Neural progenitor cell (in vitro differentiated cells): ENCODE data around the gene SLC35F5. TPM values are rescaled to one million over a fixed set of nuclear protein-coding genes. Genes with fewer than 3 reads are reported as not detected.

Experiments used
- DNase-seq: peaks from one replicate; pipeline ENCODE4 v3.0.0-alpha.2; 2016; ENCODE audit warnings: low spot score
- H2AFZ ChIP-seq: fragments of 200-600 bp; sonication (generic); replicated peaks from 2 replicates; pipeline ENCODE4 v1.6.1; 2016; ENCODE audit warnings: antibody characterized with exemption
- H3F3A ChIP-seq: fragments of 200-600 bp; sonication (generic); 2 replicates; pipeline ENCODE4 v1.6.1; 2016; ENCODE audit warnings: antibody characterized with exemption, low read depth
- H3K27ac ChIP-seq: fragments of 200-600 bp; sonication (generic); 2 replicates; pipeline ENCODE4 v1.5.1; 2016; ENCODE audit warnings: mild to moderate bottlenecking
- H3K27me3 ChIP-seq: fragments of 200-600 bp; sonication (generic); 2 replicates; pipeline ENCODE4 v1.6.1; 2016; ENCODE audit warnings: mild to moderate bottlenecking, moderate library complexity
- H3K36me3 ChIP-seq: fragments of 200-600 bp; sonication (generic); 2 replicates; pipeline ENCODE4 v1.5.1; 2016
- H3K4me1 ChIP-seq: fragments of 200-600 bp; sonication (generic); 2 replicates; pipeline ENCODE4 v1.6.1; 2016; ENCODE audit warnings: mixed run types
- H3K4me2 ChIP-seq: fragments of 200-600 bp; sonication (generic); 2 replicates; pipeline ENCODE4 v1.6.1; 2016
- H3K4me3 ChIP-seq: fragments of 200-600 bp; sonication (generic); 2 replicates; pipeline ENCODE4 v1.5.1; 2016
- H3K79me2 ChIP-seq: fragments of 200-600 bp; sonication (generic); 2 replicates; pipeline ENCODE4 v1.6.1; 2016; ENCODE audit warnings: low read depth
- H3K9ac ChIP-seq: fragments of 200-600 bp; sonication (generic); 2 replicates; pipeline ENCODE4 v1.6.1; 2016
- H3K9me3 ChIP-seq: fragments of 200-600 bp; sonication (generic); 2 replicates; pipeline ENCODE4 v1.5.1; 2016; ENCODE audit warnings: low read depth
- H4K20me1 ChIP-seq: fragments of 200-600 bp; sonication (generic); 2 replicates; pipeline ENCODE4 v1.6.1; 2016; ENCODE audit warnings: low read depth
- H3K27ac Mint-ChIP-seq: 3 replicates; pipeline ENCODE4 v1.8.0; 2021; ENCODE audit warnings: mixed read lengths
- H3K27me3 Mint-ChIP-seq: 2 replicates; pipeline ENCODE4 v1.8.0; 2022; ENCODE audit warnings: low read depth, mild to moderate bottlenecking, inconsistent platforms, moderate library complexity, mixed read lengths; ENCODE audit not compliant: insufficient read depth
- H3K36me3 Mint-ChIP-seq: 3 replicates; pipeline ENCODE4 v1.8.0; 2021; ENCODE audit warnings: mixed read lengths
- H3K4me1 Mint-ChIP-seq: 3 replicates; pipeline ENCODE4 v1.8.0; 2021; ENCODE audit warnings: mixed read lengths
- H3K4me3 Mint-ChIP-seq: 3 replicates; pipeline ENCODE4 v1.8.0; 2021; ENCODE audit warnings: mild to moderate bottlenecking, moderate library complexity, mixed read lengths
- H3K9me3 Mint-ChIP-seq: 3 replicates; pipeline ENCODE4 v1.8.0; 2020; ENCODE audit warnings: mixed read lengths
- CTCF ChIP-seq: fragments of 200-600 bp; sonication (generic); IDR thresholded peaks from 2 replicates; pipeline ENCODE4 v1.5.1; 2017; ENCODE audit warnings: antibody characterized with exemption, mild to moderate bottlenecking
- EZH2 ChIP-seq: fragments of 200-600 bp; sonication (generic); IDR thresholded peaks from 2 replicates; pipeline ENCODE4 v1.6.1; 2017; ENCODE audit warnings: antibody characterized with exemption, mild to moderate bottlenecking, moderate library complexity
- EZH2phosphoT487 ChIP-seq: fragments of 200-600 bp; sonication (generic); IDR thresholded peaks from 2 replicates; pipeline ENCODE4 v1.6.1; 2017; ENCODE audit warnings: antibody characterized with exemption
- total RNA-seq: library from RNA; depleted of rRNA; stranded (reverse); fragments of >200 nt; gene quantifications from 2 replicates; pipeline ENCODE4 v1.2.3, GENCODE V29; 2015; ENCODE audit warnings: low replicate concordance

The SLC35F5 gene
- total RNA-seq, 1 donor from 2014 or later: 83.0 TPM

GRCh38 chr2:113755835-113756354, 547 bp downstream of the SLC35F5 start:
- DNase-seq: peak; percentile 11
- peaks cover 11% of the 10 kb centered on the region for H3K36me3 Mint-ChIP-seq
- peaks cover 13% of the 10 kb centered on the region for H3K4me1 Mint-ChIP-seq
- H3K27ac Mint-ChIP-seq: peak overlapping the region; percentile 82
- Histone ChIP-seq H3K4me1 (peaks cover 13% of the 10 kb centered on the region), H3K4me3 (peak overlapping the region; percentile 95), H3K36me3 (no peaks in the 10 kb centered on the region), H2AFZ (peak overlapping the region; percentile 75), H3K79me2 (peaks cover 44% of the 10 kb centered on the region), H3F3A (no peaks in the 10 kb centered on the region), H3K27ac (no peak overlapping the region), H3K9me3 (no peaks in the 10 kb centered on the region), H3K27me3 (no peaks in the 10 kb centered on the region), H3K9ac (peak overlapping the region; percentile 86), H4K20me1 (peaks cover 8% of the 10 kb centered on the region), H3K4me2 (peak overlapping the region; percentile 82)
- peaks cover 2% of the 10 kb centered on the region for H3K27me3 Mint-ChIP-seq
- H3K4me3 Mint-ChIP-seq: peak overlapping the region; percentile 99
- TF ChIP-seq CTCF: peak; percentile 7
- no peak for TF ChIP-seq EZH2phosphoT487
- no peak for TF ChIP-seq EZH2
- no peaks in the 10 kb centered on the region for H3K9me3 Mint-ChIP-seq

- Mint-ChIP-seq H3K9me3 (no peaks in the 10 kb centered on the region), H3K27ac (peak overlapping the region; percentile 24), H3K4me1 (peaks cover 13% of the 10 kb centered on the region), H3K27me3 (peaks cover 2% of the 10 kb centered on the region), H3K4me3 (peak overlapping the region; percentile 99), H3K36me3 (peaks cover 15% of the 10 kb centered on the region)
- Histone ChIP-seq H3K79me2 (peaks cover 44% of the 10 kb centered on the region), H3K36me3 (peaks cover 2% of the 10 kb centered on the region), H3K4me2 (peak overlapping the region; percentile 82), H2AFZ (peak overlapping the region; percentile 75), H3K9ac (peak overlapping the region; percentile 86), H3K27me3 (no peaks in the 10 kb centered on the region), H3F3A (no peaks in the 10 kb centered on the region), H3K4me1 (peaks cover 13% of the 10 kb centered on the region), H3K4me3 (peak overlapping the region; percentile 95), H4K20me1 (peaks cover 8% of the 10 kb centered on the region), H3K9me3 (no peaks in the 10 kb centered on the region), H3K27ac (no peak overlapping the region)
- no peak for DNase-seq
- TF ChIP-seq CTCF: no peak
- no peak for TF ChIP-seq EZH2phosphoT487
- TF ChIP-seq EZH2: no peak
Measured at GRCh38 chr2:113755035-113755834, 1.2 kb downstream of the SLC35F5 start.

- no peak overlapping the region for H3K4me3 ChIP-seq
- no peaks in the 10 kb centered on the region for H3K9me3 Mint-ChIP-seq
- H2AFZ ChIP-seq: no peak overlapping the region
- peaks cover 44% of the 10 kb centered on the region for H3K79me2 ChIP-seq
- H3F3A ChIP-seq: no peaks in the 10 kb centered on the region
- peaks cover 7% of the 10 kb centered on the region for H3K36me3 ChIP-seq
- no peak overlapping the region for H3K27ac ChIP-seq
- H3K4me2 ChIP-seq: no peak overlapping the region
- no peaks in the 10 kb centered on the region for H3K27me3 ChIP-seq
- peaks cover 13% of the 10 kb centered on the region for H3K4me1 Mint-ChIP-seq
- no peak overlapping the region for H3K27ac Mint-ChIP-seq
- no peak overlapping the region for H3K9ac ChIP-seq
- H3K4me3 Mint-ChIP-seq: no peak overlapping the region
- peaks cover 8% of the 10 kb centered on the region for H4K20me1 ChIP-seq
- TF ChIP-seq EZH2phosphoT487: no peak
- no peak for TF ChIP-seq EZH2
- no peak for TF ChIP-seq CTCF
- H3K9me3 ChIP-seq: no peaks in the 10 kb centered on the region
- H3K27me3 Mint-ChIP-seq: peaks cover 2% of the 10 kb centered on the region
- no peak for DNase-seq
- H3K4me1 ChIP-seq: peaks cover 13% of the 10 kb centered on the region
- peaks cover 18% of the 10 kb centered on the region for H3K36me3 Mint-ChIP-seq
Measured at GRCh38 chr2:113754160-113754559, 2.3 kb downstream of the SLC35F5 start.
